ENCODE results near the gene APOL6. TPM values are rescaled to one million over a fixed set of nuclear protein-coding genes. Genes with fewer than 3 reads are reported as not detected.

Gene APOL6
- total and polyA plus RNA-seq, 2 of the 13 experiments (the other 11 are each of a cell fraction or from before 2014, with no cell fraction given) = 5.2 to 7.5 TPM

GRCh38 chr22:35630891-35631290, 17.4 kb upstream of the APOL6 start:
- no peaks in the 10 kb centered on the region for H3K79me2 ChIP-seq (ENCODE audit: insufficient read depth, low read length)
- peaks cover 21% of the 10 kb centered on the region for H3K4me1 ChIP-seq (ENCODE audit: insufficient read depth, low read length)
- ChIA-PET POLR2A (interaction anchor here (1.4 to 1.6 kb wide), 2 partner anchors 17 to 102 kb away, joined by 3 to 5 read pairs; partner anchors contain the start of gene APOL6), CTCF (ENCODE audit: low intra/inter-chr PET ratio, low total read pairs) (interaction anchor here (1.3 kb wide), 1 partner anchor 291 kb away, joined by 6 read pairs; no protein-coding TSS in a partner anchor)
- no peaks in the 10 kb centered on the region for H3K9me3 ChIP-seq (ENCODE audit: low read length)
- ATAC-seq = no peak
- BruUV-seq (replicated peaks) = no TSS peak
- FAIRE-seq = no peak
- no peaks in the 10 kb centered on the region for H3K36me3 ChIP-seq (replicated peaks in 1 of 2; ENCODE audit: control insufficient read depth in 1 of 2, insufficient read depth in 2 of 2, low read length in 2 of 2)
- intact Hi-C loops (cut with micrococcal nuclease; ENCODE audit: unreplicated experiment) (loop anchor here (2.0 kb wide), 1 partner anchor 212 kb away; no protein-coding TSS in a partner anchor), in situ Hi-C loops (cut with HindIII; ENCODE audit: extremely low pct_ligation_motif_present, low pct_unique_long_range_greater_than_20kb) (loop anchor here (10.0 kb wide), 2 partner anchors 104 to 204 kb away; no protein-coding TSS in a partner anchor)
- H3K27ac ChIP-seq (ENCODE audit: extremely low read length, insufficient read depth, low read length) = no peak overlapping the region
- H2AFZ ChIP-seq (ENCODE audit: low read length) = no peak overlapping the region
- no peak overlapping the region for H3K4me2 ChIP-seq (ENCODE audit: low read depth, low read length)
- 74% methylated on average over 8 of the region's 9 CpGs for WGBS (ENCODE audit: low lambda C conversion rate)
- H3K9ac ChIP-seq (ENCODE audit: insufficient read depth, low read depth, low read length) = no peak overlapping the region
- H3K27me3 ChIP-seq (ENCODE audit: control insufficient read depth in 1 of 2, insufficient read depth in 2 of 2, low read length in 2 of 2) = no peaks in the 10 kb centered on the region
- no peak overlapping the region for H3K4me3 ChIP-seq (replicated peaks in 1 of 3; ENCODE audit: insufficient read depth in 1 of 3, low read depth in 2 of 3, low read length in 3 of 3)
- no peak for DNase-seq (ENCODE audit: low spot score)
- no peaks in the 10 kb centered on the region for H4K20me1 ChIP-seq (ENCODE audit: insufficient read depth, low read length)
- TF ChIP-seq SRY (CRISPR knock-in tag; IDR thresholded peaks at IDR 0.05) (no peak), XRCC5 (optimal IDR thresholded peaks at IDR 0.05; ENCODE audit: low read length) (no peak), ZBTB10 (CRISPR knock-in tag; IDR thresholded peaks at IDR 0.05; ENCODE audit: borderline replicate concordance) (no peak), ZFP62 (CRISPR knock-in tag; IDR thresholded peaks at IDR 0.05) (no peak), ZFP91 (CRISPR knock-in tag; IDR thresholded peaks at IDR 0.05; ENCODE audit: borderline replicate concordance) (no peak), RBFOX2 (IDR thresholded peaks at IDR 0.05; ENCODE audit: low read depth, low read length) (no peak), NR2C2 (CRISPR knock-in tag; IDR thresholded peaks at IDR 0.05; ENCODE audit: borderline replicate concordance) (no peak), MBNL3 (CRISPR knock-in tag; conservative IDR thresholded peaks at IDR 0.05) (no peak), GLI4 (CRISPR knock-in tag; IDR thresholded peaks at IDR 0.05; ENCODE audit: borderline replicate concordance) (no peak), ZNF362 (CRISPR knock-in tag; IDR thresholded peaks at IDR 0.05; ENCODE audit: borderline replicate concordance) (no peak), ZNF605 (CRISPR knock-in tag; IDR thresholded peaks at IDR 0.05) (no peak), RELA (CRISPR knock-in tag; IDR thresholded peaks at IDR 0.05) (no peak), ZNF260 (CRISPR knock-in tag; IDR thresholded peaks at IDR 0.05; ENCODE audit: borderline replicate concordance, low read depth) (no peak), ZNF136 (CRISPR knock-in tag; IDR thresholded peaks at IDR 0.05; ENCODE audit: low read depth) (no peak), ZBTB7A (CRISPR knock-in tag; IDR thresholded peaks at IDR 0.05) (no peak), ZNF326 (CRISPR knock-in tag; IDR thresholded peaks at IDR 0.05; ENCODE audit: borderline replicate concordance) (no peak), SMC3 (IDR thresholded peaks at IDR 0.05; ENCODE audit: low read length) (no peak)
